Astrocyte of the cerebellum (primary cell): ENCODE results near the gene CLDN20.

Experiments
- DNase-seq: peaks from one replicate; pipeline ENCODE4 v3.0.0-alpha.2; 2011; ENCODE audit warnings: low read depth
- H3K4me3 ChIP-seq: 2 replicates; pipeline ENCODE4 v1.5.1; 2011; ENCODE audit warnings: mild to moderate bottlenecking, low read depth, low read length, moderate library complexity
- in situ Hi-C: cut with HindIII; loops from 2 replicates; pipeline ENCODE4 v1.10.0; 2017; ENCODE audit warnings: low sequenced_read_pairs
- TF ChIP-seq, protein P1 (sequence below): IDR thresholded peaks from 2 replicates; pipeline ENCODE4 v1.5.1; 2012; ENCODE audit warnings: low read length, low read depth, moderate library complexity, mild to moderate bottlenecking; ENCODE audit errors: missing control alignments

The CLDN20 gene

DNA sequence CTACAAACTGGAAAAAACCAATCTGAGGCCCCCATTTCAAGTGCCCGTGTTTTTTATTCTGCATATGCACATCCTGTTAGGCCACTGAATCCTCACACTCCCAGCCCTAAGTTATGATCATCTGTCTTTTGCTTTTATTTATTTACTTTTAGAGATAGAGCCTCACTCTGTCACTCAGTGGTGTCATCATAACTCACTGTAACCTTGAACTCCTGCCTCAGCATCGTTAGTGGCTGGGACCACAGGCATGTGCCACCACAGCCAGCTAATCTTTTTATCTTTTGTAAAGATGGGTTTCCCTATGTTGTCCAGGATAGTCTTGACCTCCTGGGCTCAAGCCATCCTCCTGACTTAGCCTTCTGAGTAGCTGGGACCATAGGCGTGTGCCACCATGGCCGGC is 29.6 kb upstream of the CLDN20 start:
- no peak for DNase-seq
- in situ Hi-C loops: no loop called here
- no peak overlapping the region for H3K4me3 ChIP-seq
- TF ChIP-seq, protein P1, sequence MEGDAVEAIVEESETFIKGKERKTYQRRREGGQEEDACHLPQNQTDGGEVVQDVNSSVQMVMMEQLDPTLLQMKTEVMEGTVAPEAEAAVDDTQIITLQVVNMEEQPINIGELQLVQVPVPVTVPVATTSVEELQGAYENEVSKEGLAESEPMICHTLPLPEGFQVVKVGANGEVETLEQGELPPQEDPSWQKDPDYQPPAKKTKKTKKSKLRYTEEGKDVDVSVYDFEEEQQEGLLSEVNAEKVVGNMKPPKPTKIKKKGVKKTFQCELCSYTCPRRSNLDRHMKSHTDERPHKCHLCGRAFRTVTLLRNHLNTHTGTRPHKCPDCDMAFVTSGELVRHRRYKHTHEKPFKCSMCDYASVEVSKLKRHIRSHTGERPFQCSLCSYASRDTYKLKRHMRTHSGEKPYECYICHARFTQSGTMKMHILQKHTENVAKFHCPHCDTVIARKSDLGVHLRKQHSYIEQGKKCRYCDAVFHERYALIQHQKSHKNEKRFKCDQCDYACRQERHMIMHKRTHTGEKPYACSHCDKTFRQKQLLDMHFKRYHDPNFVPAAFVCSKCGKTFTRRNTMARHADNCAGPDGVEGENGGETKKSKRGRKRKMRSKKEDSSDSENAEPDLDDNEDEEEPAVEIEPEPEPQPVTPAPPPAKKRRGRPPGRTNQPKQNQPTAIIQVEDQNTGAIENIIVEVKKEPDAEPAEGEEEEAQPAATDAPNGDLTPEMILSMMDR: no peak

DNA sequence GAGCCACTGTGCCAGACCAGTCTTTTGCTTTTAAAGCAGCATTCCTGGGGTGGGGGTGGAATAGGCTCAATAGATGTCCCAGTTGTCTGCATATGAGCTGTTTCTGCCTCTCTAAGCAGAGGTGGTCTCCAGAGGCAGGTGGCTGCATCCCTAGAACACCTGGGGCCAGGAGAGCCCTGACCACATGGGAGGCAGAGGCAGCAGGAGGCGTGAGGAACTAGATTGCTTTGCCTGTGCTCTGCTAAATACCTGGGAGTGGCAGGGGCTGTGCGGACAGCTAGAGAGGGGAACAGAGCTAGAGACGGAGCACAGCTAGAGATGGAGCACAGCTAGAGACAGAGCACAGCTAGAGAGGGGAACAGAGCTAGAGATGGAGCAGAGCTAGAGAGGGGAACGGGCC is 29.1 kb upstream of the CLDN20 start:
- H3K4me3 ChIP-seq: no peak overlapping the region
- TF ChIP-seq, protein P1: no peak
- DNase-seq: no peak
- in situ Hi-C loops: loop anchor here (5.0 kb wide), 1 partner anchor 42 kb away; no protein-coding TSS in a partner anchor

GRCh38 chr6:155235087-155235486 is 28.7 kb upstream of the CLDN20 start:
- in situ Hi-C loops: loop anchor here (5.0 kb wide), 1 partner anchor 43 kb away; no protein-coding TSS in a partner anchor
- TF ChIP-seq, protein P1: no peak
- no peak overlapping the region for H3K4me3 ChIP-seq
- DNase-seq: no peak

- in situ Hi-C loops: loop anchor here (5.0 kb wide), 1 partner anchor 45 kb away; no protein-coding TSS in a partner anchor
- no peak overlapping the region for H3K4me3 ChIP-seq
- TF ChIP-seq, protein P1: no peak
- no peak for DNase-seq
Observed at GRCh38 chr6:155237613-155238012, 26.2 kb upstream of the CLDN20 start.

DNA sequence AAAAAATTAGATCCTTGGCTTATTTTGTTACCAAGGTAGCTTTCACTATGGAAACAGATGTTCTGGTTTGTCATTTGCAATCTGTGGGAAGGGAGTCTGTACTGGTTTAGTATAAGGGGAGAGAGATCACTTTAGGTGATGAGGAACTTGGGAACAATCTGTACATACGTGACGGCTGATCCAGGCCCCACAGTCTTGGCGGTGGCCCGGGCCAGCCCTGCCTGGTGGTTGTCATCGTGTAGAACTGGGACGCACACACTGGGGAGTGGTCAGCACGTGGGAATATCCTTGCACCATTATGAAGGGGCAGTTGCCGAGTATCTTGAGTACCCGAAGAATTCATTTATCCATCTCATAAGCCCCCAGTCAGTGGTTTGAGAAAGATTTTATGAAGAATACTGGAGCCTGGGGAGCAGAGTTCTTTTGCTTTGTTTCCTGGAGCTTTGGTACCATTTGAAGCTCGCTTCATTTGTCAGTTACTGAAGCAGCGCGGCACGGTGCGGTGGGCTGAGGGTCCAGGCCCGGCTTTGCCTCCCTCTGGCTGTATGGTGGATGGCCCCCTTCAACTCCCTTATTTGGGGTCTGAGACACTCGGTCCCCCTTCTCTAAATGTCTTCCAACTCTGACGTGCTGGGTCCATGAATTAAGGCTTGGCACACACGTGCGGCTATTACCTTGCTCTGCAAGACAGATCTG is 22.8 kb upstream of the CLDN20 start:
- in situ Hi-C loops: no loop called here
- no peak for DNase-seq
- TF ChIP-seq, protein P1: no peak
- no peak overlapping the region for H3K4me3 ChIP-seq

- no peak overlapping the region for H3K4me3 ChIP-seq
- in situ Hi-C loops: no loop called here
- DNase-seq: no peak
- TF ChIP-seq, protein P1: no peak
Observed at GRCh38 chr6:155241966-155242365, 21.8 kb upstream of the CLDN20 start.
